Bronchial epithelial cell (primary cell): ENCODE measurements around the gene AMOTL1. TPM values are rescaled to one million over a fixed set of nuclear protein-coding genes. Genes with fewer than 3 reads are reported as not detected.

Experiments used
- DNase-seq: peaks from one replicate; pipeline ENCODE4 v3.0.0-alpha.2; 2010; ENCODE audit warnings: low read depth
- FAIRE-seq: peaks from 2 replicates; lab custom pipeline; 2011; peaks lifted over from hg19 to GRCh38; lab: Jason Lieb, UNC
- H3K27me3 ChIP-seq: 2 replicates; pipeline ENCODE4 v1.5.1; 2011; ENCODE audit warnings: low read length; ENCODE audit not compliant: control insufficient read depth, insufficient read depth
- H3K36me3 ChIP-seq: 2 replicates; pipeline ENCODE4 v1.5.1; 2011; ENCODE audit warnings: low read length; ENCODE audit not compliant: control insufficient read depth, insufficient read depth
- H3K4me3 ChIP-seq: 2 replicates; pipeline ENCODE4 v1.5.1; 2011; ENCODE audit warnings: mild to moderate bottlenecking, low read depth, low read length, control low read depth
- total RNA-seq: library from RNA; depleted of rRNA; stranded (reverse); fragments of >200 nt; gene quantifications from 2 replicates; pipeline ENCODE4 v1.2.1, GENCODE V29; 2014
- TF ChIP-seq, protein P1 (sequence below): IDR thresholded peaks from 2 replicates; pipeline ENCODE4 v1.5.1; 2011; ENCODE audit warnings: mild to moderate bottlenecking, moderate library complexity, low read length, control low read depth, inconsistent platforms; ENCODE audit not compliant: insufficient read depth, severe bottlenecking

The AMOTL1 gene
- total RNA-seq, 1 donor from 2014 or later: 64.8 TPM

DNA sequence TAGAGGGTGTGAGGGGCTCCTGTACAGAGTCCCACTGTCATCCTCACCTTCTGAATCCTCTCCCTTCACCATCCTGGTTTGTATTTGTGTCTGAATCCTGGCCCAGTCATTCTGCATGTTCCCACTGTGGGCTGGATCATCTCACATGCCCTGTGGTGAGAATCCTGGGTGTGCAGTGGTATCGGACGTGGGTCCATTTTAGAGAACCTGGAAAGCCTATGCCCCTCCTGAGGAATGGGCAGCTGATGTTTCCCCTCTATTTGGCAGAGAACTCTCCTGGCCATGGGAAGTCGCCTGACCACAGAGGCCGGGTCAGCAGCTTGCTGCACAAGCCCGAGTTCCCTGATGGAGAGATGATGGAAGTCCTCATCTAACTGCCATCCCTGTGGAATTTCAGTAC lies 102.3 kb downstream of the AMOTL1 start:
- Histone ChIP-seq H3K4me3 (no peak overlapping the region), H3K36me3 (peaks cover 42% of the 10 kb centered on the region), H3K27me3 (no peaks in the 10 kb centered on the region)
- peak; percentile 55 for FAIRE-seq
- TF ChIP-seq, protein P1, sequence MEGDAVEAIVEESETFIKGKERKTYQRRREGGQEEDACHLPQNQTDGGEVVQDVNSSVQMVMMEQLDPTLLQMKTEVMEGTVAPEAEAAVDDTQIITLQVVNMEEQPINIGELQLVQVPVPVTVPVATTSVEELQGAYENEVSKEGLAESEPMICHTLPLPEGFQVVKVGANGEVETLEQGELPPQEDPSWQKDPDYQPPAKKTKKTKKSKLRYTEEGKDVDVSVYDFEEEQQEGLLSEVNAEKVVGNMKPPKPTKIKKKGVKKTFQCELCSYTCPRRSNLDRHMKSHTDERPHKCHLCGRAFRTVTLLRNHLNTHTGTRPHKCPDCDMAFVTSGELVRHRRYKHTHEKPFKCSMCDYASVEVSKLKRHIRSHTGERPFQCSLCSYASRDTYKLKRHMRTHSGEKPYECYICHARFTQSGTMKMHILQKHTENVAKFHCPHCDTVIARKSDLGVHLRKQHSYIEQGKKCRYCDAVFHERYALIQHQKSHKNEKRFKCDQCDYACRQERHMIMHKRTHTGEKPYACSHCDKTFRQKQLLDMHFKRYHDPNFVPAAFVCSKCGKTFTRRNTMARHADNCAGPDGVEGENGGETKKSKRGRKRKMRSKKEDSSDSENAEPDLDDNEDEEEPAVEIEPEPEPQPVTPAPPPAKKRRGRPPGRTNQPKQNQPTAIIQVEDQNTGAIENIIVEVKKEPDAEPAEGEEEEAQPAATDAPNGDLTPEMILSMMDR: no peak
- no peak for DNase-seq

DNA sequence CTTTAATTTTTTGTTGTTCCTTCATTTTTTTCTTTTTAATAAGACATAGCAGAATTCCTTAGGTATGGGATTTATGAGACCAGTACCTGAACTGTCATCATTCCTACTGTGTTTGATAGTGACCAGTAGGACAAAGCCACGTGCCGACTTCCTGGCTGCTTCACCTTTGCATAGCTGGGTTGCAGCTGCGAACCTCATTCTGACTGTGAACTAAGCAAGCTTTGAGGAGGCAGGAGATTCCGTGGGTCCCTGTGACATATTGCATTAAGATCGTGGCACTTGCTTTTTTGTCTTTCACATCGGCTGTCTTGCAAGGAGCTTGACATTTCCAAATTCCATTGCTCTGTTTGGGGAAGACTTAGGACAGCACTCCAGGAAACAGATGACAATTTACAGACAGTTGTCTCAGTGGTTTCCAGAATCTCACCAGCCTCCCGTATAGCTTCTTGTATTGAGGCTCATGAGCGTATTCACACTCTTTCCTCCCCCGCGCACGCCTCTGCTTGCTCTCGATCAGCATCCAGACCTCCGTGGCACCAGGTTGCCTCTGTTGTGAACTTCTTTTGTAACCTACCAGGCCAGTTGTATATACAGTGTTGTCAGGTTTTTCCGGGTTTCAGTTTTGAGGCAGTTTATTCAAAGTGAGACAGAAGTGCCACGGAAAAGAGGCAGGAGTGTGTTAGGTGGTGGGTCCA lies 103.5 kb downstream of the AMOTL1 start:
- FAIRE-seq (no peak), DNase-seq (no peak)
- TF ChIP-seq, protein P1: no peak
- H3K36me3 ChIP-seq: peaks cover 38% of the 10 kb centered on the region
- H3K4me3 ChIP-seq: no peak overlapping the region
- no peaks in the 10 kb centered on the region for H3K27me3 ChIP-seq

DNA sequence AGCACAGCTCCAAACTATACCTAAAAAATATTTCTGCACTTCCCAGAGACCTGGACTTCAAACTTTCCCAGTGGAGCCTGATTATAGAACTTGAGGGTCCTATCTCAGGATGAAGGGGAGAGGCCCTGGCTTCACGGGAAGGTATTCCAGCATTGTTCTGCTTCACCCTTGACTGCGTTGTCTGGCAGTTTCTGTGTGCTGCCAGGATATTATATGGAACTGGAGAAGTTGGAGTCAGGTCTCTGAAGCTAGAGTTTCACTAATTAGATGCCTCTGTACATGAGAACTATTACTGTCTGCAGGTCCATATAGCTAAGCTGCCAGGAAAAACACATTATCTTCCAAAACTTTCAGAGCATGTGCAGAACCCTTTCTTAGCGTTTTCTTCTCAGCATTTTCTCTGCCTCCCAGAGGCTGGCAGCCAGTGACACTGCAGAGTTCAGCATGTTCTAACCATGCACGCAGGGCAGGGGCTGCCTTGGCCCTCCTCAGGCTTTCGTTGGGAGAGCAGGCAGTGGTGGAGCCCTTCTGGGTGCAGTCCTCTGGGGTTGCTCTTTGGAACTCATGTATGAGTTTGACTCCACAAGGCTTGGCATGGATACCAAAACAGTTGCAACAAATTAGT lies 105.9 kb downstream of the AMOTL1 start:
- TF ChIP-seq, protein P1: no peak
- Histone ChIP-seq H3K36me3 (peaks cover 31% of the 10 kb centered on the region), H3K27me3 (no peaks in the 10 kb centered on the region), H3K4me3 (no peak overlapping the region)
- no peak for DNase-seq
- FAIRE-seq: no peak

DNA sequence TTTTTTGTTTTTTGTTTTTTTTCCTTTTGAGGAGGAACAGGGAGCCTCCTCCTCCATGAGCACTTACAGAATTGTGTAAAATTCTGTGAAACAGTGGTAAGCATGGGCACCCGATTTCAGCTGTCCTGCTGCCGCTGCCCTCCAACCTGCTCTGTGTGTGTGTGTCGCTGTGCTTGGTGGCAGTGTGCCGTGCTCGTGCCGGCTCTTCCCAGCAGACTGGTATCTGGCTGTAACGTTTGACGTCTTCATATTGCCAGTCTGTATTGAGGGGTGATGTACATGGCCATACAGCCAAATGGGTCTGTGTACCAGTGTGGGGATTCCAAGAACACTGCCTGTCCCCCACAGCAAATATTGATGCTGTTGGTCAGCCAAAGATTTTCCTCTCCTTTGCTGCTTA lies 108.1 kb downstream of the AMOTL1 start:
- Histone ChIP-seq H3K27me3 (no peaks in the 10 kb centered on the region), H3K4me3 (no peak overlapping the region), H3K36me3 (peaks cover 20% of the 10 kb centered on the region)
- no peak for FAIRE-seq
- DNase-seq: no peak
- TF ChIP-seq, protein P1: no peak

DNA sequence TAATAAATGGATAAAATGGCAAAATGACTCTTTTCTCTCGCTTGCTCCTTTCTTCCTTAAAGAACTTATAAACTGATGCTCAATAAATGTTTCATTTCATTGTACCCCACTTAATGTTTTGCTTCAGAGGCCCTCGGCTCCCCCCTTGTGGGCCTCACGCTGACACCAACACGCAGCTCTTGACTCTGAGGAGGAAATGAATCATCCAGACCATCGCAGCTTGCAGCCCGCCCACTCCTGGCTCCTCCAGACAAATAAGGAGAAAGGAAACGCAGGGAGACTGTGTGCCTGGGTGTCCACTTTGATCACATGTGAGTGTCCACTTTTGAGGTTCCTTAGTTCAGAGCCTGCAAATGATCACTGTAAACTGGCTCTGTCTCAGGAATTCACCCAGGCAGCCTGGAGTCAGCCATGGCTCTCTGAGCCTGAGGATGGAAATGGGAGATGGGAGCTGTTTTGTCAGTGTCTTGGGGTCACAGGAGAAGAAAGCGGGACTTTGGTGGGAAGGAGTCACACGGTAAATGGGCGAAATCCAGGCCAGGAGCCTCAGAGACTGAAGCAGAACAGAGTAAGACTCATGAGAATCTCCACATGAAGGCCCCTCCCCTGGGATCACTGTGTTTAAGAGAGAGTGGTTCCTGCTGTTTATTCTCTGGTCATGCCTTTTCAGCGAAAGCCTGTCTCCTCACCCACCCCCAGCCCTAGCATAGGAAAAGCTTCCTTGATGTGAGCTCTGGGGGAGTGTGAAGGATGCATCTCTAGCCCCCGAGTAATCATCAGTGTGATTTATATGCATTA lies 108.7 kb downstream of the AMOTL1 start:
- no peak for FAIRE-seq
- no peak overlapping the region for H3K4me3 ChIP-seq
- DNase-seq: peak; percentile 88
- H3K27me3 ChIP-seq: no peaks in the 10 kb centered on the region
- H3K36me3 ChIP-seq: peaks cover 19% of the 10 kb centered on the region
- TF ChIP-seq, protein P1: peak; percentile 2
